Colonic mucosa (tissue), 4 donors: ENCODE results near the gene ROR1. TPM values are rescaled to one million over a fixed set of nuclear protein-coding genes. Genes with fewer than 3 reads are reported as not detected.

Experiments
- DNase-seq: peaks from one replicate; pipeline ENCODE4 v3.0.0-alpha.2; 2020
- H3K27ac ChIP-seq: fragments of 200-600 bp; one replicate; pipeline ENCODE4 v1.8.0; 2021
- H3K27me3 ChIP-seq: fragments of 200-600 bp; one replicate; pipeline ENCODE4 v1.8.0; 2021
- H3K36me3 ChIP-seq: fragments of 200-600 bp; one replicate; pipeline ENCODE4 v1.8.0; 2021
- H3K4me1 ChIP-seq: fragments of 200-600 bp; one replicate; pipeline ENCODE4 v1.8.0; 2021; ENCODE audit warnings: mild to moderate bottlenecking
- H3K4me3 ChIP-seq: fragments of 200-600 bp; one replicate; pipeline ENCODE4 v1.8.0; 2021
- H3K9ac ChIP-seq, 2 donors: one replicate each; pipeline ENCODE4 v1.7.0; 2013; ENCODE audit warnings: control low read depth in 2 of 2, low read depth in 2 of 2, low read length in 2 of 2
- H3K9me3 ChIP-seq: fragments of 200-600 bp; one replicate; pipeline ENCODE4 v1.8.0; 2021
- intact Hi-C: fragments of 100-400 bp; cut with DNase I; formaldehyde crosslinking; loops from one replicate; pipeline ENCODE4 v1.14.1; 2022
- total RNA-seq, 2 donors: library from RNA; stranded (reverse); fragmentation: NEBNext Ultra II Directional in 1 of 2; extraction: Animal tissue kit (Norgen Biotek cat#: 25700) in 1 of 2; gene quantifications; one replicate each; pipeline ENCODE4 v1.2.1, GENCODE V29; 2021
- TF ChIP-seq, protein P1 (sequence below): fragments of 200-600 bp; IDR thresholded peaks from one replicate; pipeline ENCODE4 v1.8.0; 2022; ENCODE audit warnings: antibody characterized with exemption, mild to moderate bottlenecking
- donor health status: healthy.
- donor health status: DM: no; HTN: no; CAD: no.
- donor health status: DM: no; HTN: no; CAD: no.

The ROR1 gene
- total RNA-seq, 2 donors from 2014 or later = 5.1 to 6.8 TPM

DNA sequence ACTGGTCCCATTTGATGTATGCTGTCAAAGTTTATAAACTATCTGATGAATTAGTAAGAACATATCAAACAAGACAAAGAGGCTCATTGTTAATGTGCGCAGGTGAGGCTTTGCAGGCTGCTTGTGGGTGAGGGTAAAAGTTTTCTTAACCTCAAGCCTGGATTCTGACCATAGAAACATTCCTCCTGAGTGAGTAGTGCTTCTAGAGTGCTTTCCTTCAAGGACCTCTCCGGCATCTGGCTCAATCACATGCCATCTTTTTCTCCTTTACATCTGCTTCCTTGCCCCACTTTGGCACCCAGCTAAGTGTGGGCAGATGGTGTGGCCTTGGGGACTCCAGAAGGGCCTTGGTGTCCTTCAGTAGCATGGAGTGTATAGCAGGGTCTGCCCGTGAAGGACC lies 104.0 kb downstream of the ROR1 start:
- no peaks in the 10 kb centered on the region for H3K36me3 ChIP-seq
- intact Hi-C loops = no loop called here
- H3K4me1 ChIP-seq = no peaks in the 10 kb centered on the region
- TF ChIP-seq, protein P1, sequence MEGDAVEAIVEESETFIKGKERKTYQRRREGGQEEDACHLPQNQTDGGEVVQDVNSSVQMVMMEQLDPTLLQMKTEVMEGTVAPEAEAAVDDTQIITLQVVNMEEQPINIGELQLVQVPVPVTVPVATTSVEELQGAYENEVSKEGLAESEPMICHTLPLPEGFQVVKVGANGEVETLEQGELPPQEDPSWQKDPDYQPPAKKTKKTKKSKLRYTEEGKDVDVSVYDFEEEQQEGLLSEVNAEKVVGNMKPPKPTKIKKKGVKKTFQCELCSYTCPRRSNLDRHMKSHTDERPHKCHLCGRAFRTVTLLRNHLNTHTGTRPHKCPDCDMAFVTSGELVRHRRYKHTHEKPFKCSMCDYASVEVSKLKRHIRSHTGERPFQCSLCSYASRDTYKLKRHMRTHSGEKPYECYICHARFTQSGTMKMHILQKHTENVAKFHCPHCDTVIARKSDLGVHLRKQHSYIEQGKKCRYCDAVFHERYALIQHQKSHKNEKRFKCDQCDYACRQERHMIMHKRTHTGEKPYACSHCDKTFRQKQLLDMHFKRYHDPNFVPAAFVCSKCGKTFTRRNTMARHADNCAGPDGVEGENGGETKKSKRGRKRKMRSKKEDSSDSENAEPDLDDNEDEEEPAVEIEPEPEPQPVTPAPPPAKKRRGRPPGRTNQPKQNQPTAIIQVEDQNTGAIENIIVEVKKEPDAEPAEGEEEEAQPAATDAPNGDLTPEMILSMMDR = no peak
- DNase-seq = no peak
- no peaks in the 10 kb centered on the region for H3K9me3 ChIP-seq
- no peak overlapping the region for H3K27ac ChIP-seq
- no peaks in the 10 kb centered on the region for H3K27me3 ChIP-seq
- no peak overlapping the region for H3K4me3 ChIP-seq
- H3K9ac ChIP-seq = no peak overlapping the region

DNA sequence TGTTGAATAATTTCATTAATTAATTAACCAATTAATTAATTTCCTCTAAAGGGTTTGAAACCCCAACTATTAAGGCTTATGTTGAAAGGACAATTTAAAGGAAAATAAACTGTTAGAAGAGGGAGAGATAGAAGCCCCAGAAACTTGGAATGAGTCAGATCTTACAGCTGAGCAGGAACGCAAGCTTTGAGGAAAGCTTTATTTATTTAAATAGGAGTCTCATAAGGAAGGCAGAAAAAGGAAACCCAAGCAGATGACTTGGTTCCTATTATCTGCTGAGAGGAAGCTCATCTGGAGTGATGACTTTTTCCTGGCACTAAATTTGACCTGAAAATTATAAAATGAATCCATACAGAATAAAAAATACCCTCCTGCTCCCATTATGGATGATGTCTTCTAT lies 105.1 kb downstream of the ROR1 start:
- Histone ChIP-seq H3K4me1 (no peaks in the 10 kb centered on the region), H3K9me3 (no peaks in the 10 kb centered on the region), H3K36me3 (no peaks in the 10 kb centered on the region), H3K9ac (no peak overlapping the region), H3K27ac (no peak overlapping the region), H3K4me3 (no peak overlapping the region), H3K27me3 (no peaks in the 10 kb centered on the region)
- intact Hi-C loops = no loop called here
- DNase-seq = no peak
- TF ChIP-seq, protein P1 = no peak

DNA sequence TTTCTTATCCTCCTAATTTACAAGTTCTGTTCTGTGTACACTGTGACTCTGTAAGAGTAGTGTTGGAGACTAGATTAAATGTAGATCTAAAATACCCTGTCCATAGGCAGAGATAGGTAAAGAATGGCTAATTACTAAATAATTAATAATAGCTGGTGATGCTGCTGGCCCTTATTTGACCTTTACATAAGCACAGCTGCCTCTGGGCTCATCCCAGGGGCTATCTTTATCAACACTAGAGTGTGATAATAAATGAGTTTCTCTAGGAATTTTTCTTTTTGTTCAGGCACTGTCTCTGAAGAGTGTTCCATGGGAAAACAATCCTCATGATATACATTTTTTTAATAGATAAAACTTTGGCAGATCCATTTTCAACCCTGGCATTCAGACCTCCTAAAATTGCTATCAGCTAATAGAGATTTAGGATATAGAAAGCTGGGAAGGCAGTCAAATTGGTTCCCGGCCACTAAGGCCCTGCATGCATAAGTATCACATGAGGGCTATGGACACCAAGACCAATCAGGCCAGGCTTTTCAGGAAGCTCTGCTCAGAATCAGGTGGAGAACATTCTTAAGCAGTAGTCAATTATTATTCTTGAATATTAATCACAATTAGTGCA lies 107.2 kb downstream of the ROR1 start:
- intact Hi-C loops = no loop called here
- no peak overlapping the region for H3K4me3 ChIP-seq
- DNase-seq = no peak
- TF ChIP-seq, protein P1 = no peak
- H3K27ac ChIP-seq = no peak overlapping the region
- no peaks in the 10 kb centered on the region for H3K4me1 ChIP-seq
- H3K27me3 ChIP-seq = no peaks in the 10 kb centered on the region
- no peaks in the 10 kb centered on the region for H3K9me3 ChIP-seq
- no peak overlapping the region for H3K9ac ChIP-seq
- no peaks in the 10 kb centered on the region for H3K36me3 ChIP-seq

DNA sequence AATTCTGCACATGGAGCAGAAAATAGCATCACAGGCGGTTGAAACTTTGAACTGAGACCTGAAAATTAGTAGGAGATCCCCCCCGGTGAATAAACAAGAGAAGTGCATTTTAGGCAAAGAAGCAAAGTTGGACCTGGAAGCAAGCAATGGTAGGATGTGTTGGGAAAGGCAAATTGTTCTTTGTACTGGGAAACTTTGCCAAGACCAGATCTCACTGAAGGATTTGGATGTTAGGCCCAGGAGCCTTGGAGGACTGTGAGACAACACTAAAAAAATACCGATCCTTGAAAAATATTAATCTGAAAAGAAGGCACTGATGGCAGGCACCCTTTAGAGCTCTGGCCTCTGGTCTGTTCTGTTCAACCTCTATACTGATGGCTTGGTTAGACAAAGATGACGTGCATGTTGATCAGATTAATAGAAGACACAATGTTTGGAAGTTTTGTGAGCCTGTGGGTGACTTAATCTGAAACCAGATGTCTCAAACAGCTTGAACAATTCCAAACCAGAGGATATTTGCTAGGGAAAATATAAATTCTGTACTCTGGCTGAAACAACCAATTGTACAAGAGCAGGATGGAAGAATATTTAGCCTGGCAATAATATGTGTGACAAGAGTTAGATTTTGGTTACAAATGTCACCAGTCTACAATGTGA lies 108.4 kb downstream of the ROR1 start:
- H3K36me3 ChIP-seq = no peaks in the 10 kb centered on the region
- no peaks in the 10 kb centered on the region for H3K9me3 ChIP-seq
- H3K27ac ChIP-seq = no peak overlapping the region
- H3K4me3 ChIP-seq = no peak overlapping the region
- H3K27me3 ChIP-seq = no peaks in the 10 kb centered on the region
- intact Hi-C loops = no loop called here
- TF ChIP-seq, protein P1 = no peak
- no peaks in the 10 kb centered on the region for H3K4me1 ChIP-seq
- H3K9ac ChIP-seq = no peak overlapping the region
- DNase-seq = no peak

DNA sequence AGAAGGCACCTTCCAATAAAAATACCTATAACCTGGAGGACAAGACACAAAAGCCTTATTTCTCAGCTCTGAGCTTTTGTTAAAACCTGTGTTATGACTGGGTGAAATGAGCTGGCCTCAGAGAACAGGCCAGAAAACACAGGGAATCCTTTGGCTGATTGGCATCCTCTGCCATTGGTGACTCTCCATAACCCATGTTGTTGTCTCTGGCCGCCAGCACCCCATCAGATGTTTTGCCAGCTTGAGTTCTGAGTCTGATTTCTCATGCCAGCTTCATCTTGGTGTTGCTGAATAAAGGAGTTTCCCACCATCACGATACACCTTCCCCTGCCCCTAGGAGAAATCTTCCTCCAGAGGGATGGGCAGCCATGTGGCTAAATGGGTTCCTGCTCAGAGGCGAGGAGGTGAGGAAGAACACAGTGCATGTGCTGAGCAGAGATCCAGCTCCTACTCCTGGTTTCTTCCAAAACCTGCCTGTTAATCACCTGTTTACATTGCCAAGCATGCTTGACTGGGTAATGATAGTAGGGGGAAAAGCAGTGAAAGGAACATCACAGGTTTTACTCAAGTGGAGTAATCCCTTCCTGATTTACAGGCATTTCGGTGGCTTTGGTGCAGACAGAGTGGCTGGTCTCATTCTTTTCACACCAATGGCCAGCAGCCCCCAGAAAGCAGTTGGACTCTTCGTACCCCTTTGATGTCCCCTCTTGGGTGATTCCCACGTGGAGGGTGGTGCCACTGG lies 109.8 kb downstream of the ROR1 start:
- H3K4me1 ChIP-seq = no peaks in the 10 kb centered on the region
- H3K4me3 ChIP-seq = no peak overlapping the region
- intact Hi-C loops = no loop called here
- H3K9me3 ChIP-seq = no peaks in the 10 kb centered on the region
- H3K27me3 ChIP-seq = no peaks in the 10 kb centered on the region
- H3K36me3 ChIP-seq = no peaks in the 10 kb centered on the region
- TF ChIP-seq, protein P1 = no peak
- H3K9ac ChIP-seq = no peak overlapping the region
- DNase-seq = no peak
- no peak overlapping the region for H3K27ac ChIP-seq
